Measurements from ENCODE around the gene F7.
"Not testable (repeated sequence)": the region's sequence is repeated elsewhere in the genome, so short reads cannot be mapped to it uniquely, and the experiment has no call there.

The F7 gene

GRCh38 chr13:113094410-113094800 is 11.2 kb upstream of the F7 start:
- no peak overlapping the region for H3K4me3 ChIP-seq (ENCODE audit: extremely low read depth, insufficient read depth, low read length, poor library complexity, severe bottlenecking)
- no peaks in the 10 kb centered on the region for H3K9me3 ChIP-seq (ENCODE audit: control insufficient read depth, low read length)
- WGBS, 2 experiments (ENCODE audit: insufficient coverage in 2 of 2): 88 to 92% methylated on average over 13 to 14 of the region's 14 CpGs
- no peaks in the 10 kb centered on the region for H3K36me3 ChIP-seq (ENCODE audit: control insufficient read depth, insufficient read depth, low read length)
- H3K27ac ChIP-seq (ENCODE audit: low read depth, low read length, severe bottlenecking): no peak overlapping the region
- peaks cover 4% of the 10 kb centered on the region for H3K4me1 ChIP-seq (ENCODE audit: control insufficient read depth, insufficient read depth, low read length, poor library complexity, severe bottlenecking)

GRCh38 chr13:113095146-113096051 is 10.2 kb upstream of the F7 start:
- Histone ChIP-seq H3K4me1 (ENCODE audit: control insufficient read depth, insufficient read depth, low read length, poor library complexity, severe bottlenecking) (peaks cover 4% of the 10 kb centered on the region), H3K4me3 (ENCODE audit: extremely low read depth, insufficient read depth, low read length, poor library complexity, severe bottlenecking) (no peak overlapping the region), H3K36me3 (ENCODE audit: control insufficient read depth, insufficient read depth, low read length) (no peaks in the 10 kb centered on the region), H3K27ac (ENCODE audit: low read depth, low read length, severe bottlenecking) (no peak overlapping the region), H3K9me3 (ENCODE audit: control insufficient read depth, low read length) (no peaks in the 10 kb centered on the region)
- 93 to 94% methylated on average over 18 to 25 of the region's 25 CpGs for WGBS, 2 experiments (ENCODE audit: insufficient coverage in 2 of 2)

GRCh38 chr13:113096052-113096744 is 9.4 kb upstream of the F7 start:
- Histone ChIP-seq H3K4me3 (ENCODE audit: extremely low read depth, insufficient read depth, low read length, poor library complexity, severe bottlenecking) (no peak overlapping the region), H3K9me3 (ENCODE audit: control insufficient read depth, low read length) (no peaks in the 10 kb centered on the region), H3K27ac (ENCODE audit: low read depth, low read length, severe bottlenecking) (no peak overlapping the region), H3K36me3 (ENCODE audit: control insufficient read depth, insufficient read depth, low read length) (no peaks in the 10 kb centered on the region), H3K4me1 (ENCODE audit: control insufficient read depth, insufficient read depth, low read length, poor library complexity, severe bottlenecking) (peaks cover 4% of the 10 kb centered on the region)
- WGBS, 2 experiments (ENCODE audit: insufficient coverage in 2 of 2): 95 to 96% methylated on average over 38 to 61 of the region's 61 CpGs

GRCh38 chr13:113096745-113097305 is 8.8 kb upstream of the F7 start:
- H3K4me3 ChIP-seq (ENCODE audit: extremely low read depth, insufficient read depth, low read length, poor library complexity, severe bottlenecking): no peak overlapping the region
- H3K36me3 ChIP-seq (ENCODE audit: control insufficient read depth, insufficient read depth, low read length): no peaks in the 10 kb centered on the region
- H3K27ac ChIP-seq (ENCODE audit: low read depth, low read length, severe bottlenecking): no peak overlapping the region
- no peaks in the 10 kb centered on the region for H3K9me3 ChIP-seq (ENCODE audit: control insufficient read depth, low read length)
- WGBS, 2 experiments (ENCODE audit: insufficient coverage in 2 of 2): 96% methylated on average over 39 to 52 of the region's 52 CpGs
- peaks cover 4% of the 10 kb centered on the region for H3K4me1 ChIP-seq (ENCODE audit: control insufficient read depth, insufficient read depth, low read length, poor library complexity, severe bottlenecking)

GRCh38 chr13:113097651-113098050 is 7.9 kb upstream of the F7 start:
- Histone ChIP-seq H3K4me3 (ENCODE audit: extremely low read depth, insufficient read depth, low read length, poor library complexity, severe bottlenecking) (no peak overlapping the region), H3K27ac (ENCODE audit: low read depth, low read length, severe bottlenecking) (no peak overlapping the region), H3K4me1 (ENCODE audit: control insufficient read depth, insufficient read depth, low read length, poor library complexity, severe bottlenecking) (peaks cover 4% of the 10 kb centered on the region), H3K9me3 (ENCODE audit: control insufficient read depth, low read length) (no peaks in the 10 kb centered on the region), H3K36me3 (ENCODE audit: control insufficient read depth, insufficient read depth, low read length) (no peaks in the 10 kb centered on the region)
- WGBS, 2 experiments (ENCODE audit: insufficient coverage in 2 of 2): 83 to 93% methylated on average over 1 to 3 of the region's 7 CpGs

GRCh38 chr13:113098162-113098732 is 7.3 kb upstream of the F7 start:
- Histone ChIP-seq H3K27ac (ENCODE audit: low read depth, low read length, severe bottlenecking) (no peak overlapping the region), H3K4me1 (ENCODE audit: control insufficient read depth, insufficient read depth, low read length, poor library complexity, severe bottlenecking) (peaks cover 4% of the 10 kb centered on the region), H3K9me3 (ENCODE audit: control insufficient read depth, low read length) (no peaks in the 10 kb centered on the region), H3K36me3 (ENCODE audit: control insufficient read depth, insufficient read depth, low read length) (no peaks in the 10 kb centered on the region), H3K4me3 (ENCODE audit: extremely low read depth, insufficient read depth, low read length, poor library complexity, severe bottlenecking) (no peak overlapping the region)
- 90 to 91% methylated on average over 17 to 25 of the region's 30 CpGs for WGBS, 2 experiments (ENCODE audit: insufficient coverage in 2 of 2)

GRCh38 chr13:113099142-113099541 is 6.4 kb upstream of the F7 start:
- peaks cover 4% of the 10 kb centered on the region for H3K4me1 ChIP-seq (ENCODE audit: control insufficient read depth, insufficient read depth, low read length, poor library complexity, severe bottlenecking)
- no peak overlapping the region for H3K27ac ChIP-seq (ENCODE audit: low read depth, low read length, severe bottlenecking)
- no peak overlapping the region for H3K4me3 ChIP-seq (ENCODE audit: extremely low read depth, insufficient read depth, low read length, poor library complexity, severe bottlenecking)
- no peaks in the 10 kb centered on the region for H3K9me3 ChIP-seq (ENCODE audit: control insufficient read depth, low read length)
- H3K36me3 ChIP-seq (ENCODE audit: control insufficient read depth, insufficient read depth, low read length): no peaks in the 10 kb centered on the region
- 86 to 91% methylated on average over 10 of the region's 11 CpGs for WGBS, 2 experiments (ENCODE audit: insufficient coverage in 2 of 2)

GRCh38 chr13:113102302-113102701 is 3.3 kb upstream of the F7 start:
- not testable (repeated sequence) for H3K9me3 ChIP-seq (ENCODE audit: control insufficient read depth, low read length); H3K36me3 ChIP-seq (ENCODE audit: control insufficient read depth, insufficient read depth, low read length); H3K4me3 ChIP-seq (ENCODE audit: extremely low read depth, insufficient read depth, low read length, poor library complexity, severe bottlenecking); H3K4me1 ChIP-seq (ENCODE audit: control insufficient read depth, insufficient read depth, low read length, poor library complexity, severe bottlenecking); H3K27ac ChIP-seq (ENCODE audit: low read depth, low read length, severe bottlenecking)
- 76 to 85% methylated on average over 10 of the region's 10 CpGs for WGBS, 2 experiments (ENCODE audit: insufficient coverage in 2 of 2)

GRCh38 chr13:113102727-113103126 is 2.9 kb upstream of the F7 start:
- Histone ChIP-seq H3K4me1 (ENCODE audit: control insufficient read depth, insufficient read depth, low read length, poor library complexity, severe bottlenecking) (peaks cover 5% of the 10 kb centered on the region), H3K36me3 (ENCODE audit: control insufficient read depth, insufficient read depth, low read length) (no peaks in the 10 kb centered on the region), H3K4me3 (ENCODE audit: extremely low read depth, insufficient read depth, low read length, poor library complexity, severe bottlenecking) (no peak overlapping the region), H3K27ac (ENCODE audit: low read depth, low read length, severe bottlenecking) (no peak overlapping the region), H3K9me3 (ENCODE audit: control insufficient read depth, low read length) (no peaks in the 10 kb centered on the region)
- WGBS, 2 experiments (ENCODE audit: insufficient coverage in 2 of 2): 89 to 91% methylated on average over 11 to 12 of the region's 12 CpGs

- Histone ChIP-seq H3K4me3 (ENCODE audit: extremely low read depth, insufficient read depth, low read length, poor library complexity, severe bottlenecking) (no peak overlapping the region), H3K27ac (ENCODE audit: low read depth, low read length, severe bottlenecking) (no peak overlapping the region)
- 87 to 91% methylated on average over 8 to 9 of the region's 9 CpGs for WGBS, 2 experiments (ENCODE audit: insufficient coverage in 2 of 2)
These were observed 1.9 kb upstream of the F7 start for GRCh38 chr13:113103646-113104045.

More at GRCh38 chr13:113103646-113104045, 1.9 kb upstream of the F7 start:
- Histone ChIP-seq H3K36me3 (ENCODE audit: control insufficient read depth, insufficient read depth, low read length) (no peaks in the 10 kb centered on the region), H3K9me3 (ENCODE audit: control insufficient read depth, low read length) (no peaks in the 10 kb centered on the region), H3K4me1 (ENCODE audit: control insufficient read depth, insufficient read depth, low read length, poor library complexity, severe bottlenecking) (peaks cover 3% of the 10 kb centered on the region)
